ENCODE measurements around the gene PIEZO2. TPM values are rescaled to one million over a fixed set of nuclear protein-coding genes. Genes with fewer than 3 reads are reported as not detected.

The PIEZO2 gene
- total RNA-seq, 1 experiment from 2014 or later = 10.7 TPM

DNA sequence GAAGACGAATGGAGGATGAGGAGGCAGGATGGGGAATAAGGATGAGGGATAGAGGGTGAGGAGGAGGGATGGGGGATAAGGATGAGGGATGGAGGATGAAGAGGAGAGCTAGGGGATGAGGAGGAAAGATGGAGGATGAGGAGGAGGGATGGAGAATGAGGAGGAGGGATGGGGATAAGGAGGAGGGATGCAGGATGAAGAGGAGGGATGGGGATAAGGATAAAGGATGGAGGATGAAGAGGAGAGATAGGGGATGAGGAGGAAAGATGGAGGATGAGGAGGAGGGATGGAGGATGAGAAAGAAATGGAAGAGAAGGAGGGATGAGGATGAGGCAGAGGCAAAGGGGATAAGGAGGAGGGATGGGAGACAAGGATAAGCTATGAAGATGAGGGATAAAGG is 393.5 kb downstream of the PIEZO2 start:
- TF ChIP-seq IRF2 (CRISPR knock-in tag; IDR thresholded peaks at IDR 0.05; ENCODE audit: borderline replicate concordance, low read depth) = no peak
- TF ChIP-seq, protein P1, sequence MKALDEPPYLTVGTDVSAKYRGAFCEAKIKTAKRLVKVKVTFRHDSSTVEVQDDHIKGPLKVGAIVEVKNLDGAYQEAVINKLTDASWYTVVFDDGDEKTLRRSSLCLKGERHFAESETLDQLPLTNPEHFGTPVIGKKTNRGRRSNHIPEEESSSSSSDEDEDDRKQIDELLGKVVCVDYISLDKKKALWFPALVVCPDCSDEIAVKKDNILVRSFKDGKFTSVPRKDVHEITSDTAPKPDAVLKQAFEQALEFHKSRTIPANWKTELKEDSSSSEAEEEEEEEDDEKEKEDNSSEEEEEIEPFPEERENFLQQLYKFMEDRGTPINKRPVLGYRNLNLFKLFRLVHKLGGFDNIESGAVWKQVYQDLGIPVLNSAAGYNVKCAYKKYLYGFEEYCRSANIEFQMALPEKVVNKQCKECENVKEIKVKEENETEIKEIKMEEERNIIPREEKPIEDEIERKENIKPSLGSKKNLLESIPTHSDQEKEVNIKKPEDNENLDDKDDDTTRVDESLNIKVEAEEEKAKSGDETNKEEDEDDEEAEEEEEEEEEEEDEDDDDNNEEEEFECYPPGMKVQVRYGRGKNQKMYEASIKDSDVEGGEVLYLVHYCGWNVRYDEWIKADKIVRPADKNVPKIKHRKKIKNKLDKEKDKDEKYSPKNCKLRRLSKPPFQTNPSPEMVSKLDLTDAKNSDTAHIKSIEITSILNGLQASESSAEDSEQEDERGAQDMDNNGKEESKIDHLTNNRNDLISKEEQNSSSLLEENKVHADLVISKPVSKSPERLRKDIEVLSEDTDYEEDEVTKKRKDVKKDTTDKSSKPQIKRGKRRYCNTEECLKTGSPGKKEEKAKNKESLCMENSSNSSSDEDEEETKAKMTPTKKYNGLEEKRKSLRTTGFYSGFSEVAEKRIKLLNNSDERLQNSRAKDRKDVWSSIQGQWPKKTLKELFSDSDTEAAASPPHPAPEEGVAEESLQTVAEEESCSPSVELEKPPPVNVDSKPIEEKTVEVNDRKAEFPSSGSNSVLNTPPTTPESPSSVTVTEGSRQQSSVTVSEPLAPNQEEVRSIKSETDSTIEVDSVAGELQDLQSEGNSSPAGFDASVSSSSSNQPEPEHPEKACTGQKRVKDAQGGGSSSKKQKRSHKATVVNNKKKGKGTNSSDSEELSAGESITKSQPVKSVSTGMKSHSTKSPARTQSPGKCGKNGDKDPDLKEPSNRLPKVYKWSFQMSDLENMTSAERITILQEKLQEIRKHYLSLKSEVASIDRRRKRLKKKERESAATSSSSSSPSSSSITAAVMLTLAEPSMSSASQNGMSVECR (CRISPR knock-in tag; IDR thresholded peaks at IDR 0.05; ENCODE audit: borderline replicate concordance) = no peak
- no peak for TF ChIP-seq ZNF121 (CRISPR knock-in tag; IDR thresholded peaks at IDR 0.05)
- no peak for TF ChIP-seq CBFB (CRISPR knock-in tag; IDR thresholded peaks at IDR 0.05; ENCODE audit: low read depth)
- no peak for TF ChIP-seq SMAD4 (CRISPR knock-in tag; IDR thresholded peaks at IDR 0.05)
- TF ChIP-seq CREB1 (CRISPR knock-in tag; IDR thresholded peaks at IDR 0.05) = no peak
- TF ChIP-seq PRRX2 (CRISPR knock-in tag; IDR thresholded peaks at IDR 0.05) = no peak
- TF ChIP-seq, protein P2, sequence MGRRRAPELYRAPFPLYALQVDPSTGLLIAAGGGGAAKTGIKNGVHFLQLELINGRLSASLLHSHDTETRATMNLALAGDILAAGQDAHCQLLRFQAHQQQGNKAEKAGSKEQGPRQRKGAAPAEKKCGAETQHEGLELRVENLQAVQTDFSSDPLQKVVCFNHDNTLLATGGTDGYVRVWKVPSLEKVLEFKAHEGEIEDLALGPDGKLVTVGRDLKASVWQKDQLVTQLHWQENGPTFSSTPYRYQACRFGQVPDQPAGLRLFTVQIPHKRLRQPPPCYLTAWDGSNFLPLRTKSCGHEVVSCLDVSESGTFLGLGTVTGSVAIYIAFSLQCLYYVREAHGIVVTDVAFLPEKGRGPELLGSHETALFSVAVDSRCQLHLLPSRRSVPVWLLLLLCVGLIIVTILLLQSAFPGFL (CRISPR knock-in tag; IDR thresholded peaks at IDR 0.05; ENCODE audit: borderline replicate concordance) = no peak
- no peak for TF ChIP-seq ZNF423 (CRISPR knock-in tag; IDR thresholded peaks at IDR 0.05)
- TF ChIP-seq ZNF263 (CRISPR knock-in tag; IDR thresholded peaks at IDR 0.05; ENCODE audit: low read depth) = no peak
- no peak for TF ChIP-seq SOX15 (CRISPR knock-in tag; IDR thresholded peaks at IDR 0.05)
- no peak for TF ChIP-seq MXD4 (CRISPR knock-in tag; IDR thresholded peaks at IDR 0.05; ENCODE audit: borderline replicate concordance)
- TF ChIP-seq, protein P3, sequence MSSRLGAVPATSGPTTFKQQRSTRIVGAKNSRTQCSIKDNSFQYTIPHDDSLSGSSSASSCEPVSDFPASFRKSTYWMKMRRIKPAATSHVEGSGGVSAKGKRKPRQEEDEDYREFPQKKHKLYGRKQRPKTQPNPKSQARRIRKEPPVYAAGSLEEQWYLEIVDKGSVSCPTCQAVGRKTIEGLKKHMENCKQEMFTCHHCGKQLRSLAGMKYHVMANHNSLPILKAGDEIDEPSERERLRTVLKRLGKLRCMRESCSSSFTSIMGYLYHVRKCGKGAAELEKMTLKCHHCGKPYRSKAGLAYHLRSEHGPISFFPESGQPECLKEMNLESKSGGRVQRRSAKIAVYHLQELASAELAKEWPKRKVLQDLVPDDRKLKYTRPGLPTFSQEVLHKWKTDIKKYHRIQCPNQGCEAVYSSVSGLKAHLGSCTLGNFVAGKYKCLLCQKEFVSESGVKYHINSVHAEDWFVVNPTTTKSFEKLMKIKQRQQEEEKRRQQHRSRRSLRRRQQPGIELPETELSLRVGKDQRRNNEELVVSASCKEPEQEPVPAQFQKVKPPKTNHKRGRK (CRISPR knock-in tag; IDR thresholded peaks at IDR 0.05; ENCODE audit: borderline replicate concordance) = no peak
- no peak for TF ChIP-seq GTF2I (CRISPR knock-in tag; conservative IDR thresholded peaks at IDR 0.05)
- TF ChIP-seq, protein P4, sequence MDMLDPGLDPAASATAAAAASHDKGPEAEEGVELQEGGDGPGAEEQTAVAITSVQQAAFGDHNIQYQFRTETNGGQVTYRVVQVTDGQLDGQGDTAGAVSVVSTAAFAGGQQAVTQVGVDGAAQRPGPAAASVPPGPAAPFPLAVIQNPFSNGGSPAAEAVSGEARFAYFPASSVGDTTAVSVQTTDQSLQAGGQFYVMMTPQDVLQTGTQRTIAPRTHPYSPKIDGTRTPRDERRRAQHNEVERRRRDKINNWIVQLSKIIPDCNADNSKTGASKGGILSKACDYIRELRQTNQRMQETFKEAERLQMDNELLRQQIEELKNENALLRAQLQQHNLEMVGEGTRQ (CRISPR knock-in tag; IDR thresholded peaks at IDR 0.05) = no peak
- TF ChIP-seq, protein P5, sequence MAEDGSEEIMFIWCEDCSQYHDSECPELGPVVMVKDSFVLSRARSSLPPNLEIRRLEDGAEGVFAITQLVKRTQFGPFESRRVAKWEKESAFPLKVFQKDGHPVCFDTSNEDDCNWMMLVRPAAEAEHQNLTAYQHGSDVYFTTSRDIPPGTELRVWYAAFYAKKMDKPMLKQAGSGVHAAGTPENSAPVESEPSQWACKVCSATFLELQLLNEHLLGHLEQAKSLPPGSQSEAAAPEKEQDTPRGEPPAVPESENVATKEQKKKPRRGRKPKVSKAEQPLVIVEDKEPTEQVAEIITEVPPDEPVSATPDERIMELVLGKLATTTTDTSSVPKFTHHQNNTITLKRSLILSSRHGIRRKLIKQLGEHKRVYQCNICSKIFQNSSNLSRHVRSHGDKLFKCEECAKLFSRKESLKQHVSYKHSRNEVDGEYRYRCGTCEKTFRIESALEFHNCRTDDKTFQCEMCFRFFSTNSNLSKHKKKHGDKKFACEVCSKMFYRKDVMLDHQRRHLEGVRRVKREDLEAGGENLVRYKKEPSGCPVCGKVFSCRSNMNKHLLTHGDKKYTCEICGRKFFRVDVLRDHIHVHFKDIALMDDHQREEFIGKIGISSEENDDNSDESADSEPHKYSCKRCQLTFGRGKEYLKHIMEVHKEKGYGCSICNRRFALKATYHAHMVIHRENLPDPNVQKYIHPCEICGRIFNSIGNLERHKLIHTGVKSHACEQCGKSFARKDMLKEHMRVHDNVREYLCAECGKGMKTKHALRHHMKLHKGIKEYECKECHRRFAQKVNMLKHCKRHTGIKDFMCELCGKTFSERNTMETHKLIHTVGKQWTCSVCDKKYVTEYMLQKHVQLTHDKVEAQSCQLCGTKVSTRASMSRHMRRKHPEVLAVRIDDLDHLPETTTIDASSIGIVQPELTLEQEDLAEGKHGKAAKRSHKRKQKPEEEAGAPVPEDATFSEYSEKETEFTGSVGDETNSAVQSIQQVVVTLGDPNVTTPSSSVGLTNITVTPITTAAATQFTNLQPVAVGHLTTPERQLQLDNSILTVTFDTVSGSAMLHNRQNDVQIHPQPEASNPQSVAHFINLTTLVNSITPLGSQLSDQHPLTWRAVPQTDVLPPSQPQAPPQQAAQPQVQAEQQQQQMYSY (CRISPR knock-in tag; IDR thresholded peaks at IDR 0.05) = no peak
- TF ChIP-seq, protein P6, sequence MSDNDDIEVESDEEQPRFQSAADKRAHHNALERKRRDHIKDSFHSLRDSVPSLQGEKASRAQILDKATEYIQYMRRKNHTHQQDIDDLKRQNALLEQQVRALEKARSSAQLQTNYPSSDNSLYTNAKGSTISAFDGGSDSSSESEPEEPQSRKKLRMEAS (CRISPR knock-in tag; IDR thresholded peaks at IDR 0.05) = no peak
- no peak for TF ChIP-seq FOXJ3 (CRISPR knock-in tag; IDR thresholded peaks at IDR 0.05; ENCODE audit: borderline replicate concordance)
- TF ChIP-seq ZNF671 (CRISPR knock-in tag; IDR thresholded peaks at IDR 0.05) = no peak
- TF ChIP-seq, protein P7, sequence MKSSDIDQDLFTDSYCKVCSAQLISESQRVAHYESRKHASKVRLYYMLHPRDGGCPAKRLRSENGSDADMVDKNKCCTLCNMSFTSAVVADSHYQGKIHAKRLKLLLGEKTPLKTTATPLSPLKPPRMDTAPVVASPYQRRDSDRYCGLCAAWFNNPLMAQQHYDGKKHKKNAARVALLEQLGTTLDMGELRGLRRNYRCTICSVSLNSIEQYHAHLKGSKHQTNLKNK (CRISPR knock-in tag; IDR thresholded peaks at IDR 0.05) = no peak
- no peaks in the 10 kb centered on the region; the same call in 1 of the 2 replicates for H3K9me3 Mint-ChIP-seq
- ATAC-seq (no peak), DNase-seq (ENCODE audit: low spot score) (no peak)
- H3K27ac Mint-ChIP-seq = no peak overlapping the region
- POLR2A ChIA-PET = no interaction called here
- H3K4me1 Mint-ChIP-seq = peaks cover 2% of the 10 kb centered on the region; the same call in 1 of the 2 replicates
- H3K4me3 Mint-ChIP-seq = no peak overlapping the region
- H3K36me3 Mint-ChIP-seq = peaks cover 8% of the 10 kb centered on the region; the same call in 1 of the 2 replicates
- no peaks in the 10 kb centered on the region for H3K27me3 Mint-ChIP-seq (ENCODE audit: low read depth)
- CTCF ChIA-PET = interaction anchor here (0.6 kb wide), 1 partner anchor 27 kb away, joined by 3 read pairs; no protein-coding TSS in a partner anchor
